Putamen (tissue), 1 donor: ENCODE results near the gene CDKN2C.
"Not testable (repeated sequence)": the region's sequence is repeated elsewhere in the genome, so short reads cannot be mapped to it uniquely, and the experiment has no call there.

Experiments used
- DNase-seq: peaks from one replicate; pipeline ENCODE4 v3.0.0-alpha.2; 2016; ENCODE audit warnings: low spot score

CDKN2C gene

GRCh38 chr1:50979937-50980336 is 9.9 kb downstream of the CDKN2C start:
- no peak for DNase-seq

DNA sequence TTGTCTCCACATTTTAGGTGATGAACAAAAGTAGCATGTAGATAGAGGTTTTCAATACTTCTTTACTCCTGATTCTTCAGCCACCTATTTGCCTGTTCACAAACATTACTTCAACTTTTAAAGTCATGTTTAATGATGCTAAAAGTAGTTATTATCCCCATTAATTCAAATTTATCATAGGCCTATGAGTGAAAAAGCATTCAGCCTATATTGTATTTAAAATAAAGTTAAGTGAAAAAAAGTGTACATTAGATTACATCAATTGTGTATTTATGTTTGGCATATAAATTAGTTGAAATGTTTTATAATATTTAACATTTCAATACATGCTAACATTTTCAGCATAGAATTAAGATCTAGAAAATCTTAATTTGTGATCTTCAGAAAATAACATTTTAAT is 10.5 kb downstream of the CDKN2C start:
- no peak for DNase-seq

GRCh38 chr1:50981741-50982140 is 11.7 kb downstream of the CDKN2C start:
- DNase-seq: no peak

DNA sequence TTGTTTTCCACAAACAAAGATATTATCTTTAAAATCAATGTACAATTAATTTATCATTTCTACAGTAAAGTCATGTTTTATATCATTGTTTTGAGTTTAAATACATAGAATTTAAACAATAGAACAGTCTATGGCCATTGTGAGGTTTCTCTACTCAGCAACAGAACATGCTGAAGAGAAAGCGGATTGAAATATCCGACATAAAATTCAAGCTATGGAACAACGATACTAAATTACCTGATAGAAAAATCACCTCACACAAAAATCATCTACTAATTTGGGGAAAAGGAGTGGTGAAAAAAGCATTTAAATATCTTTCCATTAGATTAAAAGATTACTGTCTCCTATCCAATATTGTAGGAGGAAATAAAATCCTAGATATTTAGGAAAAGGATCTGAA is 12.6 kb downstream of the CDKN2C start:
- no peak for DNase-seq

DNA sequence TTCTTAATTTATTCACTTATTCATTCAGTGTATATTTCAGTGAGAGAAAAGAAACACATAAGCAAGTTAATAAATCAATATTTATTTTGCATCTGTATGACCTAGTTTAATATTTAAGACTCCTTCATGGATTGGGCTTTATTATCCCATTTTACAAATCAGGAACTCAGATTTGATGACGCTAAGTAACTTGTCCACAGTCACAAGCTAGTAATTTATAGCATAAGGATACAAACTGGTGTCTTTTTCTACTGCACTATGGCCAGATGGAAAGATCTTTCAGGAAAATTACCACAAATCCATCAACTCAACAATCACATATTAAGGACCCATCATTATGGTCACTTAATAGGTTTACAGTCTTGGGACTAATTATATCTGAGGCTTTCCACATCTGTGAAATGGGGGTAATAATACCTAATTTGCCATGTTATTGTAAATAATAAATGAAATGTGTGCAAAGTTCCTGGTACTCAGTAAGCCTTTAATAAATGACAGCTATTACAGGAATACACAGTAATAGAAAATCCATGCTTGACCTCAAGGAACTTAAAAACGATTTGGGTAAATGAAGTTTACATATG is 13.3 kb downstream of the CDKN2C start:
- DNase-seq: no peak

- no peak for DNase-seq
Observed at GRCh38 chr1:50985094-50985493, 15.0 kb downstream of the CDKN2C start.

- DNase-seq: no peak
Observed at GRCh38 chr1:50986653-50987052, 16.6 kb downstream of the CDKN2C start.

- DNase-seq: no peak
Observed at GRCh38 chr1:50989694-50990093, 19.6 kb downstream of the CDKN2C start.

GRCh38 chr1:50992532-50993318 is 22.7 kb downstream of the CDKN2C start:
- no peak for DNase-seq

DNA sequence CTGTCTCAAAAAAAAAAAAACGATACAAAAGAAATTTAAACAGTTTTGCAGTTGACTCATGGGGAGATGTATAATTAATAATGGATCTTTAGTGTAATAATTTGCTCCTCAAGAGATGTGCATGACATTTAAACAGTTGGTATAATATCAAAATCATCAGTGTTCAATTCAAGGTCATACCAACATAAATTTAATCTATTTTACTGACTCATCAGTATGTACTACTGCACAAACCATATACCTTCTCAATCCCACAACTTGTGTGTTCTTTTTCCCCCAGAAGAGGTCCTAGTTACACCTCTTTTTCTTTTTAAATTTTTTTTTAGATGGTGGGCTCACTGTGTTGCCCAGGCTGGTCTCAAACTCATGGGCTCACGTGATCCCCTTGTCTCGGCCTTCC is 23.6 kb downstream of the CDKN2C start:
- no peak for DNase-seq

- DNase-seq: no peak
Observed at GRCh38 chr1:50994997-50995396, 25.0 kb downstream of the CDKN2C start.

- DNase-seq: no peak
Observed at GRCh38 chr1:50995651-50996050, 25.6 kb downstream of the CDKN2C start.

- DNase-seq: no peak
Observed at GRCh38 chr1:50996083-50996482, 26.0 kb downstream of the CDKN2C start.

GRCh38 chr1:50999375-50999774 is 29.3 kb downstream of the CDKN2C start:
- not testable (repeated sequence) for DNase-seq

DNA sequence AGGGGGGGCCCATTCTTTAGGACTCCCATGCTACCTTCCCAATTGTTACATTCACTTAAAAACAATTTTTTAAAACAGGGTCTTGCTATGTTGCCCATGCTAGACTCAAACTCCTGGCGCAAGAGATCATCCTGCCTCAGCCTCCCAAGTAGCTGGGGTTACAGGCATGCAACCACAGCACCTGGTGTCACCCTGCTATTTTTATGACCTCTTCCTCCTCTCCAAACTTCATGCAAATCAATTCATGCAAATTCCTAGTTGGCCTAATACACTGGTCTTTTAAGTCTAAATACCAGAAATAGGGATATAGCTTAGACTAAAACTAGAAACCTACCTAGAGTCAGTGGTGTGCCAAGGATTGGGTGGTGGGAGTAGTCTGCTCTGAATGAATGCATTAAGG is 30.1 kb downstream of the CDKN2C start:
- DNase-seq: no peak

- no peak for DNase-seq
Observed at GRCh38 chr1:51000651-51001050, 30.6 kb downstream of the CDKN2C start.

GRCh38 chr1:51002516-51002915 is 32.5 kb downstream of the CDKN2C start:
- no peak for DNase-seq

- DNase-seq: not testable (repeated sequence)
Observed at GRCh38 chr1:51005549-51005948, 35.5 kb downstream of the CDKN2C start.

GRCh38 chr1:51009381-51009780 is 39.3 kb downstream of the CDKN2C start:
- no peak for DNase-seq

DNA sequence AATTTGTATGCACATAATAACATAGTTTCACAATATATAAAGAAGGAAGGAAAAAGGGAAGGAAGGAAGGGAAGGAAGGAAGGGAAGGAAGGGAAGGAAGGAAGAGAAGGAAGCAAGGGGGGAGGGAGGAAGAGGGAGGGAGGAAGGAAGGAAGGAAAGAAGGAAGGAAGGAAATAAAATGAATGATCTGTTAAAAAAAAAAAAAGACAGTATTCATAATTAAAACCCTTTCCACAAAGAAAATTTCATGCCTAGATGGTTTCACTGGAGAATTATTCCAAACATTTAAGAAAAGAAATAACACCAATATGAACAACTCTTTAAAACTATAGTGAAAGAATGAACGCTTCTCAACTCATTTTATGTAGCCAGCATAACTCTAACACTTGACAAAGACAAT is 44.8 kb downstream of the CDKN2C start:
- no peak for DNase-seq

GRCh38 chr1:51019811-51020210 is 49.8 kb downstream of the CDKN2C start:
- no peak for DNase-seq
